Cardiac septum (tissue), 1 donor: ENCODE measurements around the gene SERTAD2. TPM values are rescaled to one million over a fixed set of nuclear protein-coding genes. Genes with fewer than 3 reads are reported as not detected.

Experiments
- DNase-seq: peaks from one replicate; pipeline ENCODE4 v3.0.0-alpha.2; 2020; ENCODE audit warnings: low spot score
- intact Hi-C: fragments of 100-400 bp; cut with DNase I; formaldehyde crosslinking; loops from one replicate; pipeline ENCODE4 v1.14.0; 2022
- total RNA-seq: library from RNA; stranded (reverse); fragmentation: NEBNext Ultra II Directional; extraction: Animal tissue kit (Norgen Biotek cat#: 25700); gene quantifications from one replicate; pipeline ENCODE4 v1.2.1, GENCODE V29; 2021
- donor health status: DM: no; HTN: no; CAD: no.

The SERTAD2 gene
- total RNA-seq, 1 donor from 2014 or later = 22.8 TPM

DNA sequence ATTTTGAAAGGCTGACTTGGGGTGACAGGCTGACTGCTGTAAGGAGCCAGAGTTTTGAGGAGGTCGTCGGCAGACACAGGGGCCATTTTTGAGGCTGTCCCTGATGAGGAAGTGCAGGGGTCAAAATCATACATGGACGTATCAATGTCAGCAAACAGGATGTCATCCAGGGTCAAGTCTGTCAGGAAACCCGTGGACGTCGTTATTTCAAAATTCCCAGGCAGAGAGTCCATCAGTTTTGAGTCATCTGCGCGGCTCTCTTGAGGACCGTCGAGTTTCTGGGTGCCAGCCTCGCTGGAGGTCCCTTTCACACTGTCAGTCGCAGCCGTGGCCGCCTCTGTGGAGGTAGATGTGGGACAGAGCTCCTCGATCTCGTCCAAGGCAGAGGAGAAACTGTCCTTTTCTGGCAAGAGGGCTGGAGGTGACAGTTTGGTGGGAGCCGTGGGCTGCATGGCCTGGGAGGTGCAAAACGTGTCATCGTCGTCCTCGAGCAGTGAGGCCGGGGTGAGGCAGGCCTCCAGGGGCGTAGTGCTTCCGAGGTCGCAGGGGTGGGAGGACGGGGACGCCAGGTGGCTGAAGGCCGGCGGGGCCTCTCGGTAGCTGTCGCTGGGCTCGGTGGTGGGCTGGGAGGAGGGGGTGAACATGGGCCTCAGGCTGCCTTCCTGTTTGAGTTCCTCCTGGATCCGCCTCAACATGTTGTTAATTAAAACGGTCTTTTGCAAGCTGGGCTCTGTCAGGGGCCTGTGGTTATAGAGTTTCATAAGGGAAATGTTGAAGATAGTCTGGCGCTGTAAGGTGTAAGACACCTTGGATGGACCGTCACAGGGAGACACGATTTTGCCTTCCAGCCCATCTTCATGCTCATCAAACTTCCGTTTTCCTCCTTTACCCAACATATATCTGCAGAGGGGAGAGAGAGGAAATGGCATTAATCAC is 17.5 kb downstream of the SERTAD2 start:
- DNase-seq = no peak
- intact Hi-C loops = no loop called here

DNA sequence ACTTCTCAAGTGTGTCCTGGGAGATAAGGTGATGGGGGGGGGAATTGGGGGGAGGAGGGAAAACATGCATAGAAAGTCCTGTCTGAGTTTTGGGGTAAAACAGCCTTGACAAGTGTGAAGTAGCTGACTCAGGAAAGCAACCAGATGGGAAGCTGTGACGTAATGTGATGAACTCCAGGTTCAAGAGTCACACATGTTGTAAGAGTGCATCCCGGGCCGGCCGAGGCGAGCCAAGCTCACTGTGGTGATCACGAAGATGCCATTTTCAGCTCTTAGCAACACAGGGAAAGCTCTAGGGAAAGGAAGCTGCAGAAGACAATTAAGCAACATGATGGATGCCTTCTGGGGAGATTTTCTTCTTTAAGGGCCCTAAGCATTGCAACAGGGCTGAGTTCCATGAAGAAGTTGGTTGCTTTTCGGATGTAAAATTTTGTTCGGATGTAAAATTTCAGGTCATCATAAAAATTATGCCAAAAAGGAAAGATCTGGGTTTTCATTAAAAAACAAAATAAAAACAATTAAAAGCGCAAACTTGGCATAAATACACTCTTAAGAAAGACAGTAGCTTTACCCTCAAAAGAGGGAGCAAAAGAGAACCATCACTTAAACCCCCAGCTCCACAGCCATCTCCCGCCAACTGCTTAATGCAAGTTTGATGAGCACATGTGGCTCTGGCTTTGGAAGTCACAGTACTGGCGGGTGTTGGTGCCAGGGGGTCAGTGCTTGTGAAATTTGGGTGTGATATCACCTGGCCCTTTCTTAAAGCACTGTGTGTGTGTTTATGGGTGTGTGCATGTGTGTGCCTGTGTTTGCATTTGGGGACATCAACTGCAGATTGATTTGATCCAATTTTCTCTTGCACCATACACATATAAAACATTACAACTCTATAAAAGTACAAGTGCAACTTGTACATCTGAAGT is 19.1 kb downstream of the SERTAD2 start:
- DNase-seq = no peak
- intact Hi-C loops = no loop called here

- DNase-seq = no peak
- intact Hi-C loops = no loop called here
These were observed 20.6 kb downstream of the SERTAD2 start for GRCh38 chr2:64632835-64633819.

- no peak for DNase-seq
- intact Hi-C loops = no loop called here
These were observed 21.9 kb downstream of the SERTAD2 start for GRCh38 chr2:64631771-64632170.

DNA sequence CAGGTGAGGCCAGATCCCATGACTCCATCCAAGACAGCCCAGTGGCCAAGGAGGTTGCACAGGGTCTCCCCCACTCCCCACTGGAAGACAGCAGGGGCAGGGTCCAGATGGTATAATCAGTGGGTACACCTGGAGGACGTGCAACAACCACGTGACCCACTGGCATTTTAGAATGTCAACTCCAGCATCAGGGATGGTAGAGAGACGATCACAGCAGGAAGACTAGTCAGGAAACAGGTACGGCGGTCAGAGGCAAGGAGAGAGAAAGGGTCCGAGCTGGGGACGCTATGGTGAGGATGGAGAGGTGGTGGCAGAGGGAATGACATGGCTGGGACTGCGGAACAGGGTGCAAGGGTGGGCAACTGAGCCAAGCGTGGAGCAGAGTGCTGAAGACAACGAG is 23.0 kb downstream of the SERTAD2 start:
- intact Hi-C loops = no loop called here

DNA sequence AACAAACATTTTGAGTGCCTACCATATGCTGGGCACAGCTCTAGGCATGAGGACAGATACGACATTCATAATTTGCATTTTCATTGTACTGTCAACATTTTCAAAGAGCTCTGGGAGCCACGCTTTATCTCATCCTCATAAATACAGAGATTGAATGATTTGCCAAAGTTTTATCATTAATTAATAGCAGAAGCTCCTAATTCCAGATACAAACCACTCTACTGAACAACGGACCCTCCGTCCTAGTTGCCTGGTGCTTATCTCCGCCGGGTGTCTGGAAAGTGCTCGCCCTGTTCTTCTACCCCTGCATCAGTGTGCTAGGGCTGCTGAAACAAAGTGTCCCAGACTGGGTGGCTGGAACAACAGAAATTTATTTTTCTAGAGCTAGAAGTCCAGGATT is 23.8 kb downstream of the SERTAD2 start:
- no peak for DNase-seq
- intact Hi-C loops = no loop called here

More for the DNA sequence above, 23.0 kb downstream of the SERTAD2 start:
- no peak for DNase-seq

DNA sequence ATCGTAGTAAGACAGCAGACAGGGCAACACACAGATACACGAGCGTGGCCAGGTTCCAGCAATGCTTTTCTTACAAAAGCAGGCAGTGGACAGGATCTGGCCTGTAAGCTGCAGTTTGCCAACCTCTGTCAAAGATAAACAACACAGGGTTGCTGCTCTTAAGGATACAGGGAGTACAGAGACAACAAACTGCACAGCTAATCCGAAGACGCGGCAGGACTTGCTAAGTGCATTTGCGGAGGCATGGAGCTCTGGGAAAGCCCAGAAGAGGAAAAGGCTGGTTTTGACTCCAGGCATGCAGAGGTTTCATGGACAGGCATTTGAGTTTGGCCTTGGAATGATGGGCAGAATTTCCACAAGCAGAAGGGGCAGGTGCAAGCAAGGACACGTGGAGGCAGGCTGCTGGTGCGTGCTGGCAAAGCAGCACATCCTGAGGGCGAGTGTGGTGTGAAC is 24.4 kb downstream of the SERTAD2 start:
- no peak for DNase-seq
- intact Hi-C loops = no loop called here

GRCh38 chr2:64627860-64628841 is 25.6 kb downstream of the SERTAD2 start:
- DNase-seq = no peak
- intact Hi-C loops = no loop called here

- intact Hi-C loops = no loop called here
- DNase-seq = no peak
These were observed 26.6 kb downstream of the SERTAD2 start for GRCh38 chr2:64626963-64627760.

DNA sequence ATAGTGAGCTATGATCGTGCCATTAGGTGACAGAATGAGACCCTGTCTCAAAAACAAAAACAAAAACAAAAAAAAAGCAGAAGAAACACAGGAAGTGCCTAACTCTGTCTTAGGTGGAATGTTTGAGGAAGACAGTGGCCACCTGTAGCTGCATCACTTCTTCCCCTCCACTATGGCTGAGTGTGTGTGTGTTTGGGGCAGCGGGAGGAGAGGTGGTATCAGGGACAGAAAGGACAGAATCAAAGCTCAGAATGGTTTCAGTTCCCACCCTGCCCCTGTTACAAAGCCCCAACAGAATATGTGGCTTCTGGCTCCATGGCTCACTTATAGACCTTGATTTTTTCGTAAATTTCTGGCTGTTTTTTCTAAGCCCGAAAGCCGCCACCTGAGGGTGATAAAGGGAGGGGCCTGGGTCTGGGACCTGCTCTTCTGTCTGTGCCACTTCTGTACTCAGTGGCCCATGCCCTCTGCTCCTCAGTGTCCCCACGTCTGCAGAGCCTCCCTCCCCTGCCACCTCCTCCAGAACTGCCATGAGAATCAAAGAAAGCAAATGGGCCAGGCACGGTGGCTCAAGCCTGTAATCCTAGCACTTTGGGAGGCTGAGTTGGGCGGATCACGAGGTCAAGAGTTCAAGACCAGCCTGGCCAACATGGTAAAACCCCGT is 27.4 kb downstream of the SERTAD2 start:
- no peak for DNase-seq
- intact Hi-C loops = no loop called here

GRCh38 chr2:64625299-64626145 is 28.2 kb downstream of the SERTAD2 start:
- intact Hi-C loops = no loop called here

DNA sequence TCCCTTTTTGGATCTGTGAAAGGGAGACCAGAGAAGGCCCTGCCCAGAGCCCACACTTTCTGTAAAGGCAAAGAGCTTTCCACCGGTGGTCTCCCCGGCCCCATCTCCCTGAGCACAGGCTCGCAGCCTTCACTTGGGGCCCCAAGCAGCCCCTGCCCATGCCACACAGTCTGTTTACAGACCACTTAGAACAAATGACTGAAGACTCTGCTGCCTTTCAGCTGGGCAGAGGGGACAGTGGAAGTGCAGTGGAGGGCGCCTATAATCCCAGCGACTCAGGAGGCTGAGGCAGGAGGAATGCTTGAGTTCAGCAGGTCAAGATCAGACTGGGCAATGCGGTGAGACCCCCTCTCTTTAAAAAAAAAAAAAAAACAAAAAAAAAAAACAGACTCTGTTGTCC is 28.9 kb downstream of the SERTAD2 start:
- intact Hi-C loops = no loop called here
- no peak for DNase-seq

More at GRCh38 chr2:64625299-64626145, 28.2 kb downstream of the SERTAD2 start:
- DNase-seq = no peak

DNA sequence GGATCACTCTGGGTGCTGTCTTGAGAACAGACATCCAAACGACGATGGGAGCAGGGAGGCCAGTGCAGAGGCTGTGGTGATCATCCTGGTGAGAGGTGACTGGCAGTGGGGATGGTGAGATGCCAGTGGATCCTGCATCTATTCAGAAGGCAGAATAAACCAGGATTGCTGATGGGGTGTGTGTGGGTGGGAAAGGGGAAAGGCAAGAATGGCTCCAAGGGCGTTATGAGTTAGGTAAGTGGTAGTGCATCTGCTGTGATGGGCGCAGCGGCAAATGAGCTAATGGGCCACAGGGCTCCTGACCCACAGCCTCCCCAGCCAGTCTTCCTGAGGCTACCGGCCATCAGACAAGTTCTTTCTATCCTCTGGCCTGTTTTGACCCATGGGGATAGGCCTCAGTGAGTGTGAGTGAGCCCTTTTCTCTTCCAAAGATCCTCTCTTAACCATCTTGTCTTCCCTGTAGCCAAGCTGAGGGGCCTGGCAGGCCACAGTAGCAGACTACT is 29.6 kb downstream of the SERTAD2 start:
- intact Hi-C loops = no loop called here
- DNase-seq = no peak

DNA sequence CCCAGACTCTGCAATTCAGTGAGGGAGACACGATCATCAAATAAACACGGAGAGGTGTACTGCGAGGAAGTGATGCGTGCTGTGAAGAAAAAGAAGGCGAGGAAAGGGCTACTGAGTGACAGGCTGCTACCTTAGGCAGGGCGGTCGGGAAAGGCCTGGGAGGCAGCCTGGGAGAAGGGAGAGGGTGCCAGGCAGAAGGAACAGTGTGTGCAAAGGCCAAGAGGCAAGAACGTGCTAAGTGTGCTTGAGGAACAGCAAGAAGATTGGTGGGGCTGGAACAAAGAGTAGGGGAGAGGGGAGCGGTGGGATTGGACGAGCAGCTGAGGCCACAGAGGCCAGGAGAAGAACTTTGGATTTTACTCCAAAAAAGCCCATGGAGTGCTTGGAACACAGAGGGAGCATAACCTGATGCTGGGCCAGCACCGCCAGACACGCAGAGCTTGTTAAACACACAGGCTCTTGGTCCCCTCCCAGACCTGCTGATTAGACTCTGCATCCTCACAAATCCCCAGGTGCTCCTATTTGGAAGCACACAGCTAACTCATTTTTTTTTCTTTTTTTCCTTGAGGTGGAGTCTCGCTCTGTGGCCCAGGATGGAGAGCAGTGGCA is 30.4 kb downstream of the SERTAD2 start:
- intact Hi-C loops = no loop called here
- DNase-seq = no peak
